Dedifferentiated amniotic fluid mesenchymal stem cell (primary cell): Measurements from ENCODE around the gene OR4M1.
"Not testable (repeated sequence)": the region's sequence is repeated elsewhere in the genome, so short reads cannot be mapped to it uniquely, and the experiment has no call there.

Experiments
- DNase-seq: peaks from one replicate; pipeline ENCODE4 v3.0.0-alpha.2; 2016; ENCODE audit errors: extremely low spot score

OR4M1 gene, protein sequence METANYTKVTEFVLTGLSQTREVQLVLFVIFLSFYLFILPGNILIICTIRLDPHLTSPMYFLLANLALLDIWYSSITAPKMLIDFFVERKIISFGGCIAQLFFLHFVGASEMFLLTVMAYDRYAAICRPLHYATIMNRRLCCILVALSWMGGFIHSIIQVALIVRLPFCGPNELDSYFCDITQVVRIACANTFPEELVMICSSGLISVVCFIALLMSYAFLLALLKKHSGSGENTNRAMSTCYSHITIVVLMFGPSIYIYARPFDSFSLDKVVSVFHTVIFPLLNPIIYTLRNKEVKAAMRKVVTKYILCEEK

GRCh38 chr14:19773204-19773603 lies at the start of gene OR4M1:
Gene OR4M1 (plus strand): TSS chr14:19773504. CDS start chr14:19780323, 6,819 bp downstream.
- DNase-seq, result not testable (repeated sequence)

GRCh38 chr14:19729359-19729758 lies 43.9 kb upstream of the OR4M1 start:
- no peak for DNase-seq

GRCh38 chr14:19729763-19730162 lies 43.5 kb upstream of the OR4M1 start:
- no peak for DNase-seq

DNA sequence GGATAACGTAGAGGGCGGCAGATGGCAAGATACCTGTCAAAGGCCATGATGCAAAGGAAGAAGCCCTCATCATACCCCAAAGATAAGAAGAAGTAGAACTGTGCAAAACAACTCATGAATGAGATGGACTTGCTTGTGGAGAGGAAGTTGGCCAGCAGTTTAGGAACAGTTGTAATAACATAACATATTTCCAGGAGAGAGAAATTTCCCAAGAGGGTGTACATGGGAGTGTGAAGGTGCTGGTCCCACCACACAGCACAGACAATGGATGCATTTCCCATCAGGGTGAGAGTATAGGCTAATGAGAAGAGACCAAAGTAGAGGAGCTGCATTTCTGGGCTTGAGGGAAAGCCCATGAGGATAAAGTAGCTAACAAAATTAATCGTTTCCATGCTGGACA lies 39.4 kb upstream of the OR4M1 start:
- DNase-seq, result not testable (repeated sequence)

GRCh38 chr14:19743256-19743655 lies 30.0 kb upstream of the OR4M1 start, which contains the start of gene OR4Q3:
Gene OR4Q3 (plus strand): TSS chr14:19743571.
- no peak for DNase-seq

- DNase-seq, result not testable (repeated sequence)
These were observed 21.0 kb upstream of the OR4M1 start for GRCh38 chr14:19752316-19752715.

DNA sequence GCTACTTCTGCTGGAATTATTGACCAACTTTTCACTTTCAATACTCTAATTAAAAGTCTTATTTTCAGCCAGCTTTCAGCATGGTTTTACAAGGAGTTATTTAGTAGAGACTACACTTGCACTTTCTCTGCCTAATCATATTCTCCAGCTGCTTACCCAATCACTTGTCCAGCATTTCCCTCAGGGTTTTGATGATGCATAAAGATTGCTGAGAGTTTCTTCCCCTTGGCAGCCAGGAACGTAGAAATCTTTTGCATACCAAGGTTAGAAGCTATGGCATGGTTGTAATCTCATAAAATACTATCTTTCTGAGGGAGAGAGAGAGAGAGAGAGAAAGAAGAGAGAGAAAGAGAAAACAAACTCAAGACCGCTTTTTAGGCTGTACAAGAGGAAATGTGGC lies 19.1 kb upstream of the OR4M1 start:
- DNase-seq, result no peak

DNA sequence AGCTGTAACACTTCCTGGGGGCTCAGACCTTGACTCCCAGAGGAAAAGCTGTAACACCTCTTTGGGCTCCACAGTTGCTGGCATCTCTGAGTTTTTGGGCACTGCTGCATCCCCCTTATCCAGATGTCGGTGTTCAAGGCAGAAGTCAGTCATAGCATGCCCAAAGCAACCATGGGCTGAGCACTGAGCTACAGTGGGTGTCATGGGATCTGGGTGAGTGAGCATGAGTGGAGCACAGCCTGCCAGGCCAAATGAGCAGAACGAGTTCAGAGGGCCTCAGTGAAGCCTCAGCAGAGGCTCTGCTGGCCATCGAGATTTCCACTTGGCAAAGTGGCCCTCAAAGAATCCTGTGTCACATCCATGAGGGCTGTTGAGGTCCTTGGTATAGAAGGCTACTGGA lies 1.8 kb upstream of the OR4M1 start:
- DNase-seq, result not testable (repeated sequence)

DNA sequence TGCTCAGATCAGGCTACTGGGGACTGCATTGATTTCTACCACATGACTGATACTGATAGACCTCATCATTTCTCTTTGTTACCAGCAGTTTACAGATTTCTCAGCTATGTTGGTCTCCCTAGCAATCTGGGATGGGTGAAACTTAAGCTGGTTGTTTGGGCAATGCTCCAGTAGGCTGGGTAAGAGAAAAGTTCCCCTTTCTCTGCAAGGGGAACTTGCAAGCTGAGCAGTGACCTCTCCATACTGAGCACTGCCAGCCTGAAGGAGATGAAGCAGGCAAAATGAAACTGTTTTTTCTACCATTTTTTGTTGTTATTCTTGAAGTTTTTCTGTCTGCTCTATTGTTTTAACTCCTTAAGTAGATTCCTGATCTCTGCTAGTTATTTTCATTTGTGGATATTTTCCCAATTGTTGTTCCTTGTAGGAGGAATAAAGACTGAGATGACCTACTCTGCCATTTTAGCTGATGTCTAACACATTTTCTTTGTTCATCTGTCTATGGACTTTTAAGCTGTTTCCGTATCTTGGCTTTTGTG lies 1.3 kb upstream of the OR4M1 start:
- no peak for DNase-seq

DNA sequence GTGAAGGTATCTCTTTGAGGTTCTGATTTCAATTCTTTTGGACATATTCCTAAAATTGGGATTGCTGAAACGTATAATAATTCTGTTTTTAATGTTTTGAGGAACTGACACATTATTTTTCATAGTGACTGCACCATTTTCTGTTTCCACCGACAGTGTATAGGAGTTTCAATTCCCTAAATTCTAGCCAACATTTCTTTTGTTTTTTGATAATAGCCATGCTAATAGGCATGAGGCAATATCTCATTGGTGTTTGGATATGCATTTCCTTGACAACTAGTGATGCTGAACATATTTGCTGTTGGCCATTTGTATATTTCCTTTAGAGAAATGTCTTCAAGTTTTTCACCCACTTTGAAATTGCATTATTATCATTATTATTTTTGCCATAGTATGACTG lies 850 bp upstream of the OR4M1 start:
- not testable (repeated sequence) for DNase-seq

GRCh38 chr14:19775587-19775986 lies 2.3 kb downstream of the OR4M1 start:
- DNase-seq, result no peak

- DNase-seq, result not testable (repeated sequence)
These were observed 12.5 kb downstream of the OR4M1 start for GRCh38 chr14:19785848-19786247.

GRCh38 chr14:19787318-19787717 lies 14.0 kb downstream of the OR4M1 start:
- DNase-seq, result not testable (repeated sequence)

- not testable (repeated sequence) for DNase-seq
These were observed 14.8 kb downstream of the OR4M1 start for GRCh38 chr14:19788150-19788549.

DNA sequence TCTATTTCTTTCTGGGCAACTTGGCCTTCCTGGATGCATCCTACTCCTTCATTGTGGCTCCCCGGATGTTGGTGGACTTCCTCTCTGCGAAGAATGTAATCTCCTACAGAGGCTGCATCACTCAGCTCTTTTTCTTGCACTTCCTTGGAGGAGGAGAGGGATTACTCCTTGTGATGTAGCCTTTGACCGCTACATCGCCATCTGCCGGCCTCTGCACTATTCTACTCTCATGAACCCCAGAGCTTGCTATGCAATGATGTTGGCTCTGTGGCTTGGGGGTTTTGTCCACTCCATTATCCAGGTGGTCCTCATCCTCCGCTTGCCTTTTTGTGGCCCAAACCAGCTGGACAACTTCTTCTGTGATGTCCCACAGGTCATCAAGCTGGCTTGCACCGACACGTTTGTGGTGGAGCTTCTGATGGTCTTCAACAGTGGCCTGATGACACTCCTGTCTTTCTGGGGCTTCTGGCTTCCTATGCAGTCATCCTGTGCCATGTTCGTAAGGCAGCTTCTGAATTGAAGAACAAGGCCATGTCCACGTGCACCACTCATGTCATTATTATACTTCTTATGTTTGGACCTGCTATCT lies 23.3 kb downstream of the OR4M1 start:
- not testable (repeated sequence) for DNase-seq

GRCh38 chr14:19799880-19800279 lies 26.6 kb downstream of the OR4M1 start:
- DNase-seq, result no peak

GRCh38 chr14:19800282-19801117 lies 27.2 kb downstream of the OR4M1 start:
- DNase-seq, result no peak

- DNase-seq, result no peak
These were observed 27.8 kb downstream of the OR4M1 start for GRCh38 chr14:19801118-19801464.

DNA sequence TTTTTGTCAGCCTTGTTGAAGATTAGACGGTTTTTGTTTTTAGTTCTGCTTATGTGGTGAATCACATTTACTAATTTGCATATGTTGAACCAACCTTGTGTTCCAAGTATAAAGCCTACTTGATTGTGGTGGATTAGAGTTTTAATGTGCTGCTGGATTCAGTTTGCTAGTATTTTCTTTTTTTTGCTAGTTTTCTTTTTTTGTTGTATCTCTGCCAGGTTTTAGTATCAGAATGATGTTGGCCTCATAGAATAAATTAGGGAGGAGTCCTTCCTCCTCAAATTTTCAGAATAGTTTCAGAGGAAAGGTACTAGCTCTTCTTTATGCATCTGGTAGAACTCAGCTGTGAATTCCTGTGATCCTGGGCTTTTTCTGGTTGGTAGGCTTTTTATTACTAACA lies 30.2 kb downstream of the OR4M1 start, which contains the start of gene OR4N2:
Gene OR4N2, plus strand, starts transcription at position 301 of the 400 bp plus-strand sequence. CDS start 23,679 bp downstream, outside the sequence.
- DNase-seq, result not testable (repeated sequence)

- not testable (repeated sequence) for DNase-seq
These were observed 40.0 kb downstream of the OR4M1 start for GRCh38 chr14:19813171-19813920.

- not testable (repeated sequence) for DNase-seq
These were observed 46.6 kb downstream of the OR4M1 start for GRCh38 chr14:19819879-19820278.
